Measurements from ENCODE around the gene EDAR. TPM values are rescaled to one million over a fixed set of nuclear protein-coding genes. Genes with fewer than 3 reads are reported as not detected.
A peak's percentile ranks its signal among the peaks of the same experiment; 100 is the strongest.

EDAR gene
- total and polyA plus RNA-seq, 8 donors = 0.47 to 8.1 (median 5.9) TPM; not detected in 1

DNA sequence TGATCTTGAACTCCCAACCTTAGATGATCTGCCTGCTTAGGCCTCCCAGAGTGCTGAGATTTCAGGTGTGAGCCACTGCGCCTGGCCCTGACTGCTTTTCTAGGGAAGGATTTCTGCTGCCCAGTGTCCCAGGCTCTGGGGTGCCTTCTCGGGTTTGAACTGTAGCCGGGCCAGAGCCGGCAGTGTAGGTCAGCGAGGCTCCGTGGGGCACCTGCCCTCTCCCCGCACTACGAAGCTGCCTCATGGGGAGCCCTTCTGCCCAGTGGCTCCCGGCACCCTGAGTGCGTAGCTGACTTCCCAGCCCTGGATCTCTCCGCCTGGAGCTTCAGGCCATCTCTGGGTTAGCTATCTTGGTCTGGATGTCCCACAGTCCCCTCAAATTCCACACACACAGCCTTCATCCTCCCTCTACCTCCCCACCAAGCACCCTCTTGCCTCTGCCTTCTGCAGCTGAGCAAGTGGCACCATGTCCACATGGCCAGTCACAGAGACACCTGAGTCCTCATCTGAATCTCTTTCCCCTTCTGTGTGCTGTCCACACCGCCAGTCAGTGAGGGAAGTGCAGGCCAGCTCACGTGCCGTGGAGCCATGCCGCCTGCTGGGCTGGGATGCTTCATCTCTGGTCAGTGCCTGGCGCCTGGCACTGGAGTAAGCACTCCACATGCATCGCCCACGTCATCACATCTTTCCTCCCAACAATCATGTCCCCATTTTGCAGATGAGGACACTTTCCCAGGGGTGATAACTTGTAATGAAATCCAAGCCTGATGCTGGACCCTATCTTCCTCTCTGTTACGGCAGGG, 69.2 kb downstream of the EDAR start:
- no peak overlapping the region for H3K4me3 ChIP-seq
- DNase-seq (no peak), ATAC-seq (no peak)
- no peaks in the 10 kb centered on the region for H3K9me3 ChIP-seq
- no peak overlapping the region for H3K27ac ChIP-seq
- H3K4me1 ChIP-seq = no peaks in the 10 kb centered on the region
- TF ChIP-seq, protein P1, sequence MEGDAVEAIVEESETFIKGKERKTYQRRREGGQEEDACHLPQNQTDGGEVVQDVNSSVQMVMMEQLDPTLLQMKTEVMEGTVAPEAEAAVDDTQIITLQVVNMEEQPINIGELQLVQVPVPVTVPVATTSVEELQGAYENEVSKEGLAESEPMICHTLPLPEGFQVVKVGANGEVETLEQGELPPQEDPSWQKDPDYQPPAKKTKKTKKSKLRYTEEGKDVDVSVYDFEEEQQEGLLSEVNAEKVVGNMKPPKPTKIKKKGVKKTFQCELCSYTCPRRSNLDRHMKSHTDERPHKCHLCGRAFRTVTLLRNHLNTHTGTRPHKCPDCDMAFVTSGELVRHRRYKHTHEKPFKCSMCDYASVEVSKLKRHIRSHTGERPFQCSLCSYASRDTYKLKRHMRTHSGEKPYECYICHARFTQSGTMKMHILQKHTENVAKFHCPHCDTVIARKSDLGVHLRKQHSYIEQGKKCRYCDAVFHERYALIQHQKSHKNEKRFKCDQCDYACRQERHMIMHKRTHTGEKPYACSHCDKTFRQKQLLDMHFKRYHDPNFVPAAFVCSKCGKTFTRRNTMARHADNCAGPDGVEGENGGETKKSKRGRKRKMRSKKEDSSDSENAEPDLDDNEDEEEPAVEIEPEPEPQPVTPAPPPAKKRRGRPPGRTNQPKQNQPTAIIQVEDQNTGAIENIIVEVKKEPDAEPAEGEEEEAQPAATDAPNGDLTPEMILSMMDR (IDR thresholded peaks at IDR 0.05) = no peak
- intact Hi-C loops (cut with DNase I) = no loop called here
- H3K27me3 ChIP-seq = no peaks in the 10 kb centered on the region
- no peaks in the 10 kb centered on the region for H3K36me3 ChIP-seq

GRCh38 chr2:108918941-108919341, 70.1 kb downstream of the EDAR start:
- intact Hi-C loops (cut with DNase I) = no loop called here
- H3K27me3 ChIP-seq = no peaks in the 10 kb centered on the region
- no peak for DNase-seq

GRCh38 chr2:108918156-108918874, 70.7 kb downstream of the EDAR start:
- no peaks in the 10 kb centered on the region for H3K27me3 ChIP-seq
- intact Hi-C loops (cut with DNase I) = no loop called here
- H3K36me3 ChIP-seq = no peaks in the 10 kb centered on the region
- H3K4me1 ChIP-seq = no peaks in the 10 kb centered on the region
- no peaks in the 10 kb centered on the region for H3K9me3 ChIP-seq
- no peak overlapping the region for H3K4me3 ChIP-seq
- TF ChIP-seq, protein P1 (IDR thresholded peaks at IDR 0.05) = no peak
- ATAC-seq (no peak), DNase-seq (no peak)
- no peak overlapping the region for H3K27ac ChIP-seq

More at GRCh38 chr2:108918941-108919341, 70.1 kb downstream of the EDAR start:
- ATAC-seq = no peak
- Histone ChIP-seq H3K36me3 (no peaks in the 10 kb centered on the region), H3K27ac (no peak overlapping the region), H3K4me3 (no peak overlapping the region), H3K9me3 (no peaks in the 10 kb centered on the region), H3K4me1 (no peaks in the 10 kb centered on the region)
- TF ChIP-seq, protein P1 (IDR thresholded peaks at IDR 0.05) = no peak

- TF ChIP-seq, protein P1 (IDR thresholded peaks at IDR 0.05) = no peak
- no peak overlapping the region for H3K27ac ChIP-seq
- no peak overlapping the region for H3K4me3 ChIP-seq
- no peaks in the 10 kb centered on the region for H3K4me1 ChIP-seq
- H3K27me3 ChIP-seq = no peaks in the 10 kb centered on the region
- H3K9me3 ChIP-seq = no peaks in the 10 kb centered on the region
- intact Hi-C loops (cut with DNase I) = no loop called here
- DNase-seq (no peak), ATAC-seq (no peak)
- no peaks in the 10 kb centered on the region for H3K36me3 ChIP-seq
These were observed 71.5 kb downstream of the EDAR start for GRCh38 chr2:108917526-108917925.

- H3K9me3 ChIP-seq = no peaks in the 10 kb centered on the region
- TF ChIP-seq, protein P1 (IDR thresholded peaks at IDR 0.05) = no peak
- no peaks in the 10 kb centered on the region for H3K4me1 ChIP-seq
- no peak overlapping the region for H3K4me3 ChIP-seq
- no peak overlapping the region for H3K27ac ChIP-seq
- no peaks in the 10 kb centered on the region for H3K36me3 ChIP-seq
- intact Hi-C loops (cut with DNase I) = no loop called here
- peak; percentile 37 for ATAC-seq
- peak in 1 of 4 donors; percentile 44 for DNase-seq
- no peaks in the 10 kb centered on the region for H3K27me3 ChIP-seq
These were observed 72.1 kb downstream of the EDAR start for GRCh38 chr2:108916796-108917421.

Measured in left lung (tissue), 10 donors.